Glomerular visceral epithelial cell (primary cell): ENCODE measurements around the gene TUT4.

Source experiments
- DNase-seq: peaks from one replicate; pipeline ENCODE4 v3.0.0-alpha.2; 2016; ENCODE audit errors: extremely low spot score

TUT4 gene

DNA sequence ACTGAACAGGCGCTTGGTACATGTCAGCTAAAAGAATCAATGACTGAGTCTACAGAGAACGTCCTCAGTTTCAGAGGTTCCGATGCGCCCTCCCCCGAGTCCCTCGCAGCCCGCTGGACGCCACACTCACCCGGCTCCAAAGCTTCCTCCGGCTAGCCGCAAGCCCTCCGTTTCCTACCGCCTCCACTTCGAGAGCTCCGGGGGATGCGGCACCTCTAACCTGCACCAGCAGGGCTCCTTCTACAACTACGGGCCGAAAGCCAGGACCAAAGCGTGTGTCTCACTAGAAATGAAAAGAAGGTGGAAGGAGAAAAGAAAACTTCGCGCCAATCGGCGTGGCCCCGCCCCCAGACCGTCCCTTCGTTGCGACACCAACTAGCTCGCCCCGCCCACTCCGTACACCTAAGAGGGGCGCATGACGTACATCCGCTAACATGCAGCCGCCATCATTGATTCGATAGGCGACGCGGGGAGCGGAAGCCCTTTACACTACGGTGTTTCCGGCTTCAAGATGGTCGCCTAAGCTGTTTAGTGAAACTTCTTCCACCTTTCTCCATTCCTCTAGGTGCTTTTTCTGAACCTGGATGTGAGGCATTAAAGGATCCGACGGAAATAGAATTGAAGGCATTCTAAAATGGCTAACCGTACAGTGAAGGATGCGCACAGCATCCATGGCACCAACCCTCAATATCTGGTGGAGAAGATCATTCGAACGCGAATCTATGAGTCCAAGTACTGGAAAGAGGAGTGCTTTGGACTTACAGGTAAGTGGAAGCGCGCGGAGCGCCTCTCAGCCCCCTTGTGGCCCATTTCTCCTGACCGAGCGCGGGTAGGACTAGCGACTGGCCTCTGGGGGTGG, 148.5 kb downstream of the TUT4 start, which contains the start of the genes ORC1 and PRPF38A:
TSS of gene ORC1 (minus strand) at position 308 of the 859 bp plus-strand sequence. CDS start 2,200 bp downstream, outside the sequence.
TSS of gene PRPF38A (plus strand) at position 487 of the 859 bp plus-strand sequence. CDS start at position 635, 148 bp downstream.
- DNase-seq: peak; percentile 97

DNA sequence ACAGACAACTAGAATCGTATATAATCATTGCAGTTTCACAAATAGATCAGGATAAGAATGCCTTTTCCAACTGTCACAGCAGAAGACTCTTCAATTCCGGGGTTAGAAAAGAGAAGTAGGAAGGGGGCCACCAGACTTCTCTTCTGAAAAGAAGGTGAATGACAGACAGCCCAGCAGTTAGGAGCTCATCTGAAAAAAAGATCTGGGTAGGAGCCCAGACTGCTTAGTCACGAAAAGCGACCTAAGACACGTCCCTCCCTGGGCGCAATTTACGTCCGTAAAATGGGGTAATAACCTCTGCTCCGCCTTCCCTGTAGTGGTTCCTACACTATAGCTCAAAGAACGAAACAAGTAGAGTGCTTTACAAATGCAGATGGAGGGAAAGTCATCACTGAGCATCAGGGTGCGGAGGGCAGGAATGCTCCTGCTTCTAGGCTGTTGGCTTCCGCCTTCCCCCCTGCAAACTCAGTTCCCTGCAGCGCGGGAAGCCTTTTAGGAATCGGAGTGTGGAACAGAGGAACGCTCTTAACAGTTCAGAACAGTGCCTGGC, 149.3 kb downstream of the TUT4 start:
- peak; percentile 66 for DNase-seq

GRCh38 chr1:52402860-52403240, 150.0 kb downstream of the TUT4 start:
- DNase-seq: peak; percentile 17

GRCh38 chr1:52400131-52400530, 152.8 kb downstream of the TUT4 start:
- no peak for DNase-seq

DNA sequence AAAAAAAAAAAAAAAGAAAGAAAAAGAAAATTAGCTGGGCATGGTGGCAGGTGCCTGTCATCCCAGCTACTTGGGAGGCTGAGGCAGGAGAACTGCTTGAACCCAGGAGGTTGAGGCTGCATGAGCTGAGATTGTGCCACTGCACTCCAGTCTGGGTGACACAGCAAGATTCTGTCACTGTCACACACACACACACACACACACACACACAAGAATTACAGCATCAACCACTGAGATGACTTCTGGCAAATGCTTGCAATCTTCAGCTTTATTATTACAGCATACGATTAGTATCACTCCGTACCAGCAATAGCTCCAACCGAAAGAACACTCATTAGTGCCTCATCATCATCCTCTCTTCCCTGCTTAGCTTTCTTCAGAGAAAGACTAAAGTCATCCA, 153.3 kb downstream of the TUT4 start:
- no peak for DNase-seq

GRCh38 chr1:52393174-52393573, 159.7 kb downstream of the TUT4 start:
- DNase-seq: no peak

- DNase-seq: no peak
Observed at GRCh38 chr1:52386458-52386857, 166.4 kb downstream of the TUT4 start.

GRCh38 chr1:52385376-52385775, 167.5 kb downstream of the TUT4 start:
- no peak for DNase-seq
